Measurements from ENCODE around the gene CUBN. TPM values are rescaled to one million over a fixed set of nuclear protein-coding genes. Genes with fewer than 3 reads are reported as not detected.

CUBN gene
- total RNA-seq = 1 to 10 TPM in 2 of 4 donors, under 1 TPM in 2; 0.54 to 1.8 (median 1.3) TPM

- TF ChIP-seq POLR2A (IDR thresholded peaks at IDR 0.05) (no peak), CTCF (IDR thresholded peaks at IDR 0.05) (no peak)
- no peak within 1 kb of the TSS for H3K4me3 ChIP-seq (ENCODE audit: low read depth, poor library complexity, severe bottlenecking)
- DNase-seq (ENCODE audit: low spot score in 2 of 2) = no peak
- intact Hi-C loops (cut with DNase I; ENCODE audit: low total_unique reads) = no loop called here
- 100% methylated on average over 1 of the region's 1 CpG for WGBS, 2 donors
Measured at GRCh38 chr10:17129741-17130140, at the start of gene CUBN. CUBN (minus strand) TSS chr10:17129811; CDS start chr10:17129765, 46 bp downstream.

GRCh38 chr10:17179002-17179401 is 49.4 kb upstream of the CUBN start:
- TF ChIP-seq POLR2A (IDR thresholded peaks at IDR 0.05) (no peak), CTCF (IDR thresholded peaks at IDR 0.05) (no peak)
- 70 to 75% methylated on average over 3 of the region's 3 CpGs for whole genome bisulfite sequencing, 2 donors
- no peak overlapping the region for H3K4me3 ChIP-seq (ENCODE audit: low read depth, poor library complexity, severe bottlenecking)
- intact Hi-C loops (cut with DNase I; ENCODE audit: low total_unique reads) = no loop called here
- no peak for DNase-seq (ENCODE audit: low spot score in 2 of 2)

GRCh38 chr10:17178006-17178405 is 48.4 kb upstream of the CUBN start:
- DNase-seq (ENCODE audit: low spot score in 2 of 2) = no peak
- intact Hi-C loops (cut with DNase I; ENCODE audit: low total_unique reads) = no loop called here
- 93 to 98% methylated on average over 1 of the region's 1 CpG for WGBS, 2 donors
- H3K4me3 ChIP-seq (ENCODE audit: low read depth, poor library complexity, severe bottlenecking) = no peak overlapping the region
- no peak for TF ChIP-seq CTCF (IDR thresholded peaks at IDR 0.05)
- TF ChIP-seq POLR2A (IDR thresholded peaks at IDR 0.05) = no peak

GRCh38 chr10:17177014-17177413 is 47.4 kb upstream of the CUBN start:
- TF ChIP-seq CTCF (IDR thresholded peaks at IDR 0.05) (no peak), POLR2A (IDR thresholded peaks at IDR 0.05) (no peak)
- intact Hi-C loops (cut with DNase I; ENCODE audit: low total_unique reads) = no loop called here
- H3K4me3 ChIP-seq (ENCODE audit: low read depth, poor library complexity, severe bottlenecking) = no peak overlapping the region
- 87 to 92% methylated on average over 1 of the region's 1 CpG for WGBS, 2 donors
- no peak for DNase-seq (ENCODE audit: low spot score in 2 of 2)

- no peak for DNase-seq (ENCODE audit: low spot score in 2 of 2)
- no peak overlapping the region for H3K4me3 ChIP-seq (ENCODE audit: low read depth, poor library complexity, severe bottlenecking)
- intact Hi-C loops (cut with DNase I; ENCODE audit: low total_unique reads) = no loop called here
- TF ChIP-seq POLR2A (IDR thresholded peaks at IDR 0.05) (no peak), CTCF (IDR thresholded peaks at IDR 0.05) (no peak)
Measured at GRCh38 chr10:17176091-17176490, 46.5 kb upstream of the CUBN start.

GRCh38 chr10:17175551-17175950 is 45.9 kb upstream of the CUBN start:
- TF ChIP-seq CTCF (IDR thresholded peaks at IDR 0.05) (no peak), POLR2A (IDR thresholded peaks at IDR 0.05) (no peak)
- intact Hi-C loops (cut with DNase I; ENCODE audit: low total_unique reads) = no loop called here
- H3K4me3 ChIP-seq (ENCODE audit: low read depth, poor library complexity, severe bottlenecking) = no peak overlapping the region
- DNase-seq (ENCODE audit: low spot score in 2 of 2) = no peak
- 63 to 78% methylated on average over 4 of the region's 4 CpGs for WGBS, 2 donors
